ENCODE data around the gene DTHD1.

GRCh38 chr4:36330796-36331195 lies 49.4 kb downstream of the DTHD1 start:
- TF ChIP-seq EZH2 (IDR thresholded peaks at IDR 0.05; ENCODE audit: insufficient read depth, poor library complexity, severe bottlenecking): no peak
- TF ChIP-seq EZH2phosphoT487 (IDR thresholded peaks at IDR 0.05; ENCODE audit: insufficient read depth, low read depth): no peak
